T-helper 2 cell treated with Interferon-gamma antibody and Interleukin-4, amounts not matched to agents 5 μg/mL and 100 μg/mL, for 36 hours (primary cell): ENCODE data around the gene FER1L5.

Experiments
- DNase-seq: peaks from one replicate; pipeline ENCODE4 v3.0.0; 2021; ENCODE audit warnings: low spot score
- H3K27ac Mint-ChIP-seq: one replicate; pipeline ENCODE4 v1.8.0; 2021; ENCODE audit warnings: mild to moderate bottlenecking, mixed read lengths
- H3K27me3 Mint-ChIP-seq: one replicate; pipeline ENCODE4 v1.8.0; 2021; ENCODE audit warnings: low read depth, mixed read lengths
- H3K36me3 Mint-ChIP-seq: one replicate; pipeline ENCODE4 v1.8.0; 2021; ENCODE audit warnings: low read depth, mixed read lengths
- H3K4me1 Mint-ChIP-seq: one replicate; pipeline ENCODE4 v1.8.0; 2021; ENCODE audit warnings: low read depth, mixed read lengths
- H3K4me3 Mint-ChIP-seq: one replicate; pipeline ENCODE4 v1.8.0; 2022; ENCODE audit warnings: mild to moderate bottlenecking, moderate library complexity, mixed read lengths
- H3K9me3 Mint-ChIP-seq: one replicate; pipeline ENCODE4 v1.8.0; 2021; ENCODE audit warnings: mixed read lengths

Gene FER1L5

GRCh38 chr2:96680561-96681141, 38.1 kb downstream of the FER1L5 start:
- Mint-ChIP-seq H3K9me3 (no peaks in the 10 kb centered on the region), H3K4me1 (no peaks in the 10 kb centered on the region), H3K36me3 (no peaks in the 10 kb centered on the region), H3K4me3 (no peak overlapping the region), H3K27me3 (peaks cover 11% of the 10 kb centered on the region), H3K27ac (no peak overlapping the region)
- no peak for DNase-seq

- Mint-ChIP-seq H3K27ac (no peak overlapping the region), H3K27me3 (peaks cover 11% of the 10 kb centered on the region), H3K9me3 (no peaks in the 10 kb centered on the region), H3K4me3 (no peak overlapping the region), H3K4me1 (no peaks in the 10 kb centered on the region), H3K36me3 (no peaks in the 10 kb centered on the region)
- no peak for DNase-seq
These were observed 39.0 kb downstream of the FER1L5 start for GRCh38 chr2:96681540-96681939.

- no peaks in the 10 kb centered on the region for H3K36me3 Mint-ChIP-seq
- peaks cover 11% of the 10 kb centered on the region for H3K27me3 Mint-ChIP-seq
- H3K9me3 Mint-ChIP-seq: no peaks in the 10 kb centered on the region
- no peak overlapping the region for H3K27ac Mint-ChIP-seq
- no peak for DNase-seq
- H3K4me1 Mint-ChIP-seq: no peaks in the 10 kb centered on the region
- H3K4me3 Mint-ChIP-seq: no peak overlapping the region
These were observed 40.7 kb downstream of the FER1L5 start for GRCh38 chr2:96683307-96683706.

- H3K4me1 Mint-ChIP-seq: no peaks in the 10 kb centered on the region
- DNase-seq: no peak
- H3K36me3 Mint-ChIP-seq: no peaks in the 10 kb centered on the region
- no peak overlapping the region for H3K27ac Mint-ChIP-seq
- no peaks in the 10 kb centered on the region for H3K9me3 Mint-ChIP-seq
- H3K4me3 Mint-ChIP-seq: no peak overlapping the region
- H3K27me3 Mint-ChIP-seq: peaks cover 11% of the 10 kb centered on the region
These were observed 41.6 kb downstream of the FER1L5 start for GRCh38 chr2:96683972-96684820.

- Mint-ChIP-seq H3K27me3 (peaks cover 5% of the 10 kb centered on the region), H3K4me3 (no peak overlapping the region), H3K4me1 (no peaks in the 10 kb centered on the region), H3K27ac (no peak overlapping the region), H3K9me3 (no peaks in the 10 kb centered on the region), H3K36me3 (no peaks in the 10 kb centered on the region)
- DNase-seq: no peak
These were observed 42.5 kb downstream of the FER1L5 start for GRCh38 chr2:96684883-96685576.

- no peak overlapping the region for H3K27ac Mint-ChIP-seq
- H3K27me3 Mint-ChIP-seq: no peaks in the 10 kb centered on the region
- H3K4me3 Mint-ChIP-seq: no peak overlapping the region
- H3K4me1 Mint-ChIP-seq: no peaks in the 10 kb centered on the region
- no peak for DNase-seq
- no peaks in the 10 kb centered on the region for H3K9me3 Mint-ChIP-seq
- no peaks in the 10 kb centered on the region for H3K36me3 Mint-ChIP-seq
These were observed 43.3 kb downstream of the FER1L5 start for GRCh38 chr2:96685577-96686459.

GRCh38 chr2:96687266-96687665, 44.7 kb downstream of the FER1L5 start:
- no peaks in the 10 kb centered on the region for H3K4me1 Mint-ChIP-seq
- no peaks in the 10 kb centered on the region for H3K9me3 Mint-ChIP-seq
- H3K36me3 Mint-ChIP-seq: no peaks in the 10 kb centered on the region
- DNase-seq: no peak
- no peak overlapping the region for H3K27ac Mint-ChIP-seq
- H3K4me3 Mint-ChIP-seq: no peak overlapping the region
- no peaks in the 10 kb centered on the region for H3K27me3 Mint-ChIP-seq

GRCh38 chr2:96687711-96688640, 45.4 kb downstream of the FER1L5 start:
- Mint-ChIP-seq H3K27ac (no peak overlapping the region), H3K9me3 (no peaks in the 10 kb centered on the region), H3K4me1 (no peaks in the 10 kb centered on the region), H3K27me3 (no peaks in the 10 kb centered on the region), H3K36me3 (no peaks in the 10 kb centered on the region), H3K4me3 (no peak overlapping the region)
- no peak for DNase-seq

- no peaks in the 10 kb centered on the region for H3K4me1 Mint-ChIP-seq
- DNase-seq: no peak
- no peaks in the 10 kb centered on the region for H3K9me3 Mint-ChIP-seq
- no peak overlapping the region for H3K27ac Mint-ChIP-seq
- no peaks in the 10 kb centered on the region for H3K36me3 Mint-ChIP-seq
- no peaks in the 10 kb centered on the region for H3K27me3 Mint-ChIP-seq
- H3K4me3 Mint-ChIP-seq: no peak overlapping the region
These were observed 46.3 kb downstream of the FER1L5 start for GRCh38 chr2:96688649-96689430.

GRCh38 chr2:96689431-96689991, 46.9 kb downstream of the FER1L5 start:
- H3K9me3 Mint-ChIP-seq: no peaks in the 10 kb centered on the region
- no peak overlapping the region for H3K4me3 Mint-ChIP-seq
- H3K4me1 Mint-ChIP-seq: no peaks in the 10 kb centered on the region
- no peak for DNase-seq
- H3K27me3 Mint-ChIP-seq: no peaks in the 10 kb centered on the region
- H3K27ac Mint-ChIP-seq: no peak overlapping the region
- H3K36me3 Mint-ChIP-seq: no peaks in the 10 kb centered on the region

- Mint-ChIP-seq H3K4me3 (no peak overlapping the region), H3K27ac (no peak overlapping the region), H3K36me3 (no peaks in the 10 kb centered on the region), H3K9me3 (no peaks in the 10 kb centered on the region), H3K27me3 (no peaks in the 10 kb centered on the region), H3K4me1 (no peaks in the 10 kb centered on the region)
- DNase-seq: no peak
These were observed 47.9 kb downstream of the FER1L5 start for GRCh38 chr2:96690306-96691021.
